Nephron progenitor cell (in vitro differentiated cells): ENCODE measurements around the gene SYT2.
"Not testable (repeated sequence)": the region's sequence is repeated elsewhere in the genome, so short reads cannot be mapped to it uniquely, and the experiment has no call there.

Experiments
- DNase-seq: peaks from one replicate; pipeline ENCODE4 v3.0.0; 2021
- H3K27ac Mint-ChIP-seq: 2 replicates; pipeline ENCODE4 v1.8.0; 2021; ENCODE audit warnings: mild to moderate bottlenecking, moderate library complexity, mixed read lengths
- H3K27me3 Mint-ChIP-seq: 2 replicates; pipeline ENCODE4 v1.8.0; 2021; ENCODE audit warnings: mild to moderate bottlenecking, low read depth, mixed read lengths; ENCODE audit not compliant: poor library complexity
- H3K36me3 Mint-ChIP-seq: 2 replicates; pipeline ENCODE4 v1.8.0; 2021; ENCODE audit warnings: low read depth, mixed read lengths
- H3K4me1 Mint-ChIP-seq: 2 replicates; pipeline ENCODE4 v1.8.0; 2021; ENCODE audit warnings: mixed read lengths
- H3K4me3 Mint-ChIP-seq: 2 replicates; pipeline ENCODE4 v1.8.0; 2021; ENCODE audit warnings: mild to moderate bottlenecking, moderate library complexity, mixed read lengths
- H3K9me3 Mint-ChIP-seq: 2 replicates; pipeline ENCODE4 v1.8.0; 2021; ENCODE audit warnings: mild to moderate bottlenecking, moderate library complexity, mixed read lengths
- TF ChIP-seq, protein P1 (sequence below): fragments of 200-600 bp; sonication (generic); IDR thresholded peaks from 2 replicates; pipeline ENCODE4 v1.5.0; 2021; ENCODE audit warnings: antibody characterized with exemption

Gene SYT2

GRCh38 chr1:202564958-202565495 is 145.2 kb downstream of the SYT2 start:
- no peaks in the 10 kb centered on the region for H3K9me3 Mint-ChIP-seq
- no peaks in the 10 kb centered on the region for H3K36me3 Mint-ChIP-seq
- H3K4me1 Mint-ChIP-seq = peaks cover 21% of the 10 kb centered on the region
- no peak overlapping the region for H3K4me3 Mint-ChIP-seq
- no peaks in the 10 kb centered on the region for H3K27me3 Mint-ChIP-seq
- DNase-seq = no peak
- TF ChIP-seq, protein P1, sequence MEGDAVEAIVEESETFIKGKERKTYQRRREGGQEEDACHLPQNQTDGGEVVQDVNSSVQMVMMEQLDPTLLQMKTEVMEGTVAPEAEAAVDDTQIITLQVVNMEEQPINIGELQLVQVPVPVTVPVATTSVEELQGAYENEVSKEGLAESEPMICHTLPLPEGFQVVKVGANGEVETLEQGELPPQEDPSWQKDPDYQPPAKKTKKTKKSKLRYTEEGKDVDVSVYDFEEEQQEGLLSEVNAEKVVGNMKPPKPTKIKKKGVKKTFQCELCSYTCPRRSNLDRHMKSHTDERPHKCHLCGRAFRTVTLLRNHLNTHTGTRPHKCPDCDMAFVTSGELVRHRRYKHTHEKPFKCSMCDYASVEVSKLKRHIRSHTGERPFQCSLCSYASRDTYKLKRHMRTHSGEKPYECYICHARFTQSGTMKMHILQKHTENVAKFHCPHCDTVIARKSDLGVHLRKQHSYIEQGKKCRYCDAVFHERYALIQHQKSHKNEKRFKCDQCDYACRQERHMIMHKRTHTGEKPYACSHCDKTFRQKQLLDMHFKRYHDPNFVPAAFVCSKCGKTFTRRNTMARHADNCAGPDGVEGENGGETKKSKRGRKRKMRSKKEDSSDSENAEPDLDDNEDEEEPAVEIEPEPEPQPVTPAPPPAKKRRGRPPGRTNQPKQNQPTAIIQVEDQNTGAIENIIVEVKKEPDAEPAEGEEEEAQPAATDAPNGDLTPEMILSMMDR = no peak
- no peak overlapping the region for H3K27ac Mint-ChIP-seq

GRCh38 chr1:202563818-202564217 is 146.4 kb downstream of the SYT2 start:
- H3K27ac Mint-ChIP-seq = no peak overlapping the region
- no peak for DNase-seq

GRCh38 chr1:202562444-202563060 is 147.7 kb downstream of the SYT2 start:
- TF ChIP-seq, protein P1 = no peak
- Mint-ChIP-seq H3K4me1 (peaks cover 6% of the 10 kb centered on the region), H3K27ac (no peak overlapping the region), H3K27me3 (no peaks in the 10 kb centered on the region), H3K4me3 (no peak overlapping the region), H3K36me3 (no peaks in the 10 kb centered on the region), H3K9me3 (no peaks in the 10 kb centered on the region)
- no peak for DNase-seq

More at GRCh38 chr1:202563818-202564217, 146.4 kb downstream of the SYT2 start:
- no peaks in the 10 kb centered on the region for H3K9me3 Mint-ChIP-seq
- no peak overlapping the region for H3K4me3 Mint-ChIP-seq
- H3K36me3 Mint-ChIP-seq = no peaks in the 10 kb centered on the region
- peaks cover 18% of the 10 kb centered on the region for H3K4me1 Mint-ChIP-seq
- no peaks in the 10 kb centered on the region for H3K27me3 Mint-ChIP-seq
- TF ChIP-seq, protein P1 = no peak

DNA sequence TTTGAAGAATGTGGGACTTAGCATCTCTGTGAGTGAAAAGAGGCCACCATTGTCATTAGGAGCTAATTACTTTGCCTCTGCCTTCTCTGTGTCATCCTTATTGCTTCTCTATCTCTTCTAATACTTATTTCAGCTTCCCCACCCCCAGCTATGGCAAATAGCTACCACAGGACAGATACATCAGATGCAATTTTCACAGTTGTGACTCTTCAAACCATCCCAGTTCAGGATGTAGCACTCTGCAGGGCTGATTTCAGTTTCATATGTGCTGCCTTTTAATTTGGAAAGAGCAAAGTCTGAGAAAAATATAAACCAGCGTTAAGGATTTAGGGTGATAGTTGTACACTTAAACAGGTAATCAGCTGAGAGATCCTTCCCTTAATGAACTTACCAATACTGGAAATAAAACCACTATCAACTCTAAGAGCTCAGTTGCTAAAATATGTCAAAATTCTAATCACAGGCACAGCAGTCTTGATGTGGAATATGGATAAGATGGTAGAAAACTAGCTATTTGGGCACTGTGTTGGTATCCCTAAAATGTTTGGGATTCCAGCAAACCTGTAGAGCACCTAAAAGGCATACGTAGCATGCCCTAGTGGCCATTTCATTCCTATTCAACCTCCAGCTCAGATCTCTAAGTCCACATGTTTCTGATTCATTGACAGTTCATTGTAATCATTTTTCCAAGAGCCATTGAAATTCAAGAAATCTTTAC is 148.4 kb downstream of the SYT2 start:
- Mint-ChIP-seq H3K27ac (no peak overlapping the region), H3K9me3 (no peaks in the 10 kb centered on the region), H3K36me3 (no peaks in the 10 kb centered on the region), H3K27me3 (no peaks in the 10 kb centered on the region), H3K4me3 (no peak overlapping the region), H3K4me1 (no peaks in the 10 kb centered on the region)
- DNase-seq = no peak
- TF ChIP-seq, protein P1 = no peak

- H3K4me1 Mint-ChIP-seq = no peaks in the 10 kb centered on the region
- no peak overlapping the region for H3K27ac Mint-ChIP-seq
- H3K27me3 Mint-ChIP-seq = no peaks in the 10 kb centered on the region
Observed at GRCh38 chr1:202561240-202561639, 149.0 kb downstream of the SYT2 start.

DNA sequence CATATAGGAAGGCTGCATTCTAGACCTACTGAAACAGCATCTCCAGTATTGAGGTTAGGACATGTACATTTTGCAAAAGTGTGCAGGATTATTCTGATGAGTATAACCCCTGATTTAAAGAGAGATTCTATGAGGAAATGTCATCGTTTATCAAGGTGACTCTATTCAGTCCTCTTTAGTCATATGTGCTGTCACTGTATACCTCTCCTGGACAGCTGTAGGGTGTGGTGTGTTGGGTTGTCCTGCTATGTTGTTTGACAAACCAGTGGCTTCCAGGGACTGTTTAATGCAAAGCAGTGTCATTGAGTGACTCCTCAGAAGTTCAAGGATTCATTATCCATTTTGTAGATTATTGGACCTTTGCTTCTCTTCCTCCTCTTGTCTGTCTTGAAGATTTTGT is 152.6 kb downstream of the SYT2 start:
- H3K27me3 Mint-ChIP-seq, H3K9me3 Mint-ChIP-seq, H3K36me3 Mint-ChIP-seq, DNase-seq, H3K4me3 Mint-ChIP-seq, H3K27ac Mint-ChIP-seq: not testable (repeated sequence)
- peaks cover 14% of the 10 kb centered on the region for H3K4me1 Mint-ChIP-seq

More at GRCh38 chr1:202561240-202561639, 149.0 kb downstream of the SYT2 start:
- TF ChIP-seq, protein P1 = no peak
- H3K36me3 Mint-ChIP-seq = no peaks in the 10 kb centered on the region
- no peaks in the 10 kb centered on the region for H3K9me3 Mint-ChIP-seq
- DNase-seq = no peak
- H3K4me3 Mint-ChIP-seq = no peak overlapping the region

DNA sequence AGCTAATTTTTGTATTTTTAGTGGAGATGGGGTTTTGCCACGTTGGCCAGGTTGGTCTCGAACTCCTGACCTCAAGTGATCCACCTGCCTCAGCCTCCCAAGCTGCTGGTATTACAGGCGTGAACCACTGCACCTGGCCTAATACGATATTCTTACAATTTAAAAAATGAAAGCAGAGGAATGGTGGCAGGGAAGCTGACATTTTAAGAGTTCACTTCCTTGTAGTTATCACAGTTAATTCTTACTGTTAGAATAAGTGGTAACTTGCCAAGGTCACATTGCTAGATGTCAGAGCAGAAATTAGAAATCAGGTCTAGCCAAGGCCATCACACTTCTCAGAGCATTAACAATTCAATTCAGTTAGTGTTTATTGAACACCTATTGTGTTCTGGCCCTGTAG is 154.2 kb downstream of the SYT2 start:
- H3K4me3 Mint-ChIP-seq, H3K27me3 Mint-ChIP-seq, H3K9me3 Mint-ChIP-seq, DNase-seq, H3K27ac Mint-ChIP-seq, H3K36me3 Mint-ChIP-seq: not testable (repeated sequence)
- peaks cover 20% of the 10 kb centered on the region for H3K4me1 Mint-ChIP-seq

DNA sequence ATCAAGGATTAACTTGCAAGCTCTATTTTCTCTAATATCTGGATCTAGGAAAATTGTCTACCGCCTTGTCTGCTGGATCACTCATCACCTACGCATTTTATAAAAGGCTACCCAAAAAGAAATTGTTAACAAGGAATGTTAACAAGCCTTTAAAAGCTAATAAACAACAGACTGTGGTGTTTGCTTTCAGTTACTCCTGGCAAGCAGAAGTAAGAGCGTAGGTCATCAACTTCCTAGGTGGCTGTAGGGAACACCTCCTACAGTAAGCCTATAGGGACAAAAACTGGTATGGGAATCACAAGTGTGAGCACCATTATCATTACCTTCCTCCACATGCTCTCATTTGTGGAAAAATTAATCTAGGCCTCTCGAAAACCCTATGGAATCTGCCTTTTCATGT is 155.6 kb downstream of the SYT2 start:
- peaks cover 20% of the 10 kb centered on the region for H3K4me1 Mint-ChIP-seq

More for the DNA sequence above, 155.6 kb downstream of the SYT2 start:
- not testable (repeated sequence) for H3K36me3 Mint-ChIP-seq, H3K27ac Mint-ChIP-seq, H3K4me3 Mint-ChIP-seq, DNase-seq, H3K27me3 Mint-ChIP-seq, H3K9me3 Mint-ChIP-seq
